Cardiac muscle cell (in vitro differentiated cells and primary cell): ENCODE data around the gene DCLRE1A. TPM values are rescaled to one million over a fixed set of nuclear protein-coding genes. Genes with fewer than 3 reads are reported as not detected.
"Not testable (repeated sequence)": the region's sequence is repeated elsewhere in the genome, so short reads cannot be mapped to it uniquely, and the experiment has no call there.

ENCODE experiments used
- DNase-seq, 2 donors: peaks; one replicate each; pipeline versions ENCODE4 v3.0.0 to v3.0.0-alpha.2; 2010 to 2017; ENCODE audit warnings: low read depth in 1 of 2, low spot score in 1 of 2
- H3K27ac ChIP-seq: fragments of 200-600 bp; sonication (generic); 2 replicates; pipeline ENCODE4 v1.5.1; 2016
- H3K27me3 ChIP-seq: fragments of 200-600 bp; sonication (generic); 2 replicates; pipeline ENCODE4 v1.6.0; 2016; ENCODE audit warnings: control low read depth
- H3K36me3 ChIP-seq: fragments of 200-600 bp; sonication (generic); 2 replicates; pipeline ENCODE4 v1.5.1; 2016; ENCODE audit warnings: control low read depth
- H3K4me1 ChIP-seq: fragments of 200-600 bp; sonication (generic); 2 replicates; pipeline ENCODE4 v1.8.1; 2017; ENCODE audit warnings: low read depth, mild to moderate bottlenecking, mixed run types
- H3K4me3 ChIP-seq: fragments of 200-600 bp; sonication (generic); 2 replicates; pipeline ENCODE4 v1.5.1; 2016; ENCODE audit warnings: mild to moderate bottlenecking
- H3K9me3 ChIP-seq: fragments of 200-600 bp; sonication (generic); 2 replicates; pipeline ENCODE4 v1.5.1; 2017; ENCODE audit warnings: low read depth, mild to moderate bottlenecking, control low read depth
- CTCF ChIP-seq: IDR thresholded peaks from 2 replicates; pipeline ENCODE4 v1.5.1; 2012; ENCODE audit warnings: low read depth, mild to moderate bottlenecking, low read length
- polyA plus RNA-seq: library from polyadenylated mRNA; unstranded; fragments of >200 nt; fragmentation: Nextera tagmentation; extraction: Ambion mirVana; gene quantifications from 2 replicates; pipeline ENCODE4 v1.2.1, GENCODE V29; 2016
- total RNA-seq: library from RNA; depleted of rRNA; stranded (reverse); fragments of >200 nt; gene quantifications from 2 replicates; pipeline ENCODE4 v1.2.3, GENCODE V29; 2016

The DCLRE1A gene
- total and polyA plus RNA-seq, 2 experiments from 2014 or later: 4.8 to 6.6 TPM

- TF ChIP-seq CTCF: no peak
- H3K4me1 ChIP-seq: peaks cover 10% of the 10 kb centered on the region
- H3K36me3 ChIP-seq: peaks cover 11% of the 10 kb centered on the region
These were observed 4.6 kb downstream of the DCLRE1A start for GRCh38 chr10:113849140-113849803.

GRCh38 chr10:113846036-113846435 lies 7.8 kb downstream of the DCLRE1A start:
- Histone ChIP-seq H3K9me3 (no peaks in the 10 kb centered on the region), H3K4me1 (peaks cover under 1% of the 10 kb centered on the region), H3K27ac (no peak overlapping the region), H3K27me3 (no peaks in the 10 kb centered on the region), H3K36me3 (peaks cover 24% of the 10 kb centered on the region), H3K4me3 (no peak overlapping the region)
- no peak for TF ChIP-seq CTCF
- no peak for DNase-seq

More at GRCh38 chr10:113849140-113849803, 4.6 kb downstream of the DCLRE1A start:
- H3K27me3 ChIP-seq: no peaks in the 10 kb centered on the region
- H3K9me3 ChIP-seq: no peaks in the 10 kb centered on the region
- no peak overlapping the region for H3K27ac ChIP-seq
- no peak overlapping the region for H3K4me3 ChIP-seq
- DNase-seq: no peak

GRCh38 chr10:113843972-113844485 lies 9.9 kb downstream of the DCLRE1A start:
- H3K4me1 ChIP-seq: no peaks in the 10 kb centered on the region
- no peaks in the 10 kb centered on the region for H3K27me3 ChIP-seq
- H3K36me3 ChIP-seq: peaks cover 28% of the 10 kb centered on the region
- DNase-seq: no peak
- no peak overlapping the region for H3K4me3 ChIP-seq
- TF ChIP-seq CTCF: no peak
- H3K9me3 ChIP-seq: no peaks in the 10 kb centered on the region
- no peak overlapping the region for H3K27ac ChIP-seq

- H3K27ac ChIP-seq: no peak overlapping the region
- no peaks in the 10 kb centered on the region for H3K9me3 ChIP-seq
- H3K27me3 ChIP-seq: no peaks in the 10 kb centered on the region
- no peak for TF ChIP-seq CTCF
- H3K4me1 ChIP-seq: no peaks in the 10 kb centered on the region
- peaks cover 27% of the 10 kb centered on the region for H3K36me3 ChIP-seq
- no peak for DNase-seq
- H3K4me3 ChIP-seq: no peak overlapping the region
These were observed 11.7 kb downstream of the DCLRE1A start for GRCh38 chr10:113842171-113842570.

- not testable (repeated sequence) for H3K27me3 ChIP-seq, H3K27ac ChIP-seq, H3K4me1 ChIP-seq, H3K4me3 ChIP-seq, H3K9me3 ChIP-seq, DNase-seq, H3K36me3 ChIP-seq
These were observed 25.3 kb downstream of the DCLRE1A start for GRCh38 chr10:113828567-113828966.

- Histone ChIP-seq H3K4me1 (peaks cover 2% of the 10 kb centered on the region), H3K27ac (no peak overlapping the region), H3K27me3 (no peaks in the 10 kb centered on the region), H3K36me3 (no peaks in the 10 kb centered on the region), H3K4me3 (no peak overlapping the region), H3K9me3 (no peaks in the 10 kb centered on the region)
- DNase-seq: no peak
- no peak for TF ChIP-seq CTCF
These were observed 28.1 kb downstream of the DCLRE1A start for GRCh38 chr10:113825791-113826190.
